Measurements from ENCODE around the gene C12orf50. TPM values are rescaled to one million over a fixed set of nuclear protein-coding genes. Genes with fewer than 3 reads are reported as not detected.
A peak's percentile ranks its signal among the peaks of the same experiment; 100 is the strongest.
"Not testable (repeated sequence)": the region's sequence is repeated elsewhere in the genome, so short reads cannot be mapped to it uniquely, and the experiment has no call there.

The C12orf50 gene
- total RNA-seq, 1 donor from 2014 or later: under 0.01 TPM

DNA sequence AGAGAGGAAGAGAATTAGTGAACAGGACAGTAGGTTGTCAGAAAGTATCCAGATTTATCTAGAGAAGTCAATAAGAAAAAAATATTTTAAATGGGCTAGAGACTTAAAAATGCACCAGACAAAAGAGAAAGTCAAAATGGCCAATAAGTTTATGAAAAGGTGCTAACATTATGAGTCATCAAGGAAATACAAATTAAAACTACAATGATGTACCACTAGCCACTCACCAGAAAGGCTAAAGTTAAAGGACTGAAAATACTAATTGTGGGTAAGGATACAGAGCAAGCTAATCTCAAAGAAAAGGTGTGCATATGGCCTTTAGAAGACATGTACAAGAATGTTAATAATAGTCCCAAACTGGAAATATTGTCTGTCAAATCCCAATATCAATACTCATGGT lies 37.7 kb downstream of the C12orf50 start:
- DNase-seq (ENCODE audit: low read depth in 2 of 2): no peak

DNA sequence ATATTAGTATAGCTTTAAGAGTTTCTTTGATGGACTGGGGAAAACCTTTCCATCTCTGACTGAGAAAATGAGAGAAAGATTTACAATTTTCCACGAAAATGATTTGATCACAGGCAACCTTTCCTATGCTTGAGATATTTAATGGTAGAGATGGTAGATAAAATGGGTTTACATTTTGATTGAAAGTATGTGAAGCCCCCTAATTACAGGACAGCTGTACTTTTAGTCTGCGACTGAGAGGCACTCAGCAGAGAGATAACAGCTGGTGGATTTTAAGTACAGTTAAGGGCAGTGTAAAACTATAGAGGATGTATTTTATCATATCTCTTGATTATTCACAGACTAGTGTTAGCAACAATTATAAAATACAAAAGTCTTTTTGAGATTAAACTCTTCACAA lies 40.7 kb downstream of the C12orf50 start:
- no peak for DNase-seq (ENCODE audit: low read depth in 2 of 2)

- no peak for DNase-seq (ENCODE audit: low read depth in 2 of 2)
Measured at GRCh38 chr12:87985069-87985675, 44.0 kb downstream of the C12orf50 start.

DNA sequence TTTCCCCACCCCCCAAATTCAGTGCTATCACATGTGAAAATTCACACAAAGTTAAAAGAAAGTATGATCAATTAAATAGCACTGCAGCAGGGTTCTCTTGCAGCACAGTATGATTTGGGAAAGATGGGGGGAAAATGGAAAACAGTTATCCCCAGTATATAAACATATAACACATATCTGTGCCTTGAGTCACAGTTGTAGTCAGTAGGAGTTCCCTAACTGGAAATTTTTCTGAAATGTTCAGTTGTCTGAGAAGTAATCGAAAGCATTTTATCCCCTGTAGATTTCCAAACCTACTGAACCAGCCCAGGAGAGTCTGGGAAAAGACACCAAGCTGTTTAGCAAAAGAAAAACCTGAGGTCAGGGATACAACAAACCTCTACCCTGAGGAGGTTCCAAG lies 47.0 kb downstream of the C12orf50 start:
- no peak for DNase-seq (ENCODE audit: low read depth in 2 of 2)

DNA sequence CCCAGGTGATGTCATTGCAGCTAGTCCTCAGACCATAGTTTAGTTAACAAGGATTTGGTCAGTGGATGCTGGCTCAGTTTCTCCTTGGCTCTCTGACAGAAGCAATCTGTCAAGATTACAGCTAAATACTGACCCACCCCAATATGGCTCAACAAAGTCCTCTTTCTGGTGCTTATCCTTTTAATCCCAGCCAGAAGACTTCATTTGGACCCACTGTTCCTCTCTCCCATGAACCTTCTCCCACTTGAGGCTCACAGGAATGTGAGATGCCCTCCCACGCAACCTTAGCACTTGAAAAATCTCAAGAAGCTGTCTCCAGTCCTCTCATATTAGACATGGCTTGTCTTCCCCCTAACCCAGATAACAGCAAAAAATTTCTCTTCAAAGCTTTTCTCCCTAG lies 47.7 kb downstream of the C12orf50 start:
- no peak for DNase-seq (ENCODE audit: low read depth in 2 of 2)

GRCh38 chr12:87975879-87976278 lies 53.3 kb downstream of the C12orf50 start:
- no peak for DNase-seq (ENCODE audit: low read depth in 2 of 2)

DNA sequence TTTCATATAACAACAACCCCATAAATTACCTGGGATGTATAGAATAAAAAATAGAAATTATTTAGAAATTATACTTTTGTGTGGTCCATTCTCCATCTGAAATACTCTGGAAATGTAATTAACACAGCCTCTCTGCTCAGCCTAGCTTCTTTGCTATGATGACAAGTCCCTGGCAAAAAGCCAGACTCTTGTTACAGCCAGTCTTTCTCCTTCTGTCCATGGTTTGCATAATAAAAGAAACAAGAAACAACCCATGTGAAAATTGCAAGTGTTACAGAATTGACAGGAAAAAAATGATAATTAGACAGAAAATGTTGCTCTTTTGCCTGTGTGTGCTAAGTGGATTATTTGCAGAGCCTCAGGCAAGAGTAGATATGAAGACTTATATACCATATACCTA lies 61.3 kb downstream of the C12orf50 start:
- DNase-seq (ENCODE audit: low read depth in 2 of 2): no peak

DNA sequence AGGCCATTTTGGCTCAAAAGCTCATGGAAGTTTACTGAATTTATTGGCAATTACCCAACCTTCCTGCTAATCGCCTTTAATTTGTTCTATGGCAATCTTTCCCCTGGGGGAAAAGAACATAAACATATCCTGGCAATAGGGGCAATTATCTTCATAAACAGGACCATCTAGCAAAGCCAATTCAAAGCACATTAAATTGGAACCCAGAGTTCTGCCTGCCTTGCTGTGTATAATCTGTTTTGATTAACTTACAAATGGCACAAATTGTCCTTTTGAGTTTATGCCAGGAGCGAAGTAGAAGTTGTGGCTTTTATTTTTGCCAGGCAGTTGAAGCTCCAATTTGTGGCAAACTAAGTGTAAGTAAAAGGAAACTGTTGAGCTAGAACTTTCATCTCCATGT lies 68.6 kb downstream of the C12orf50 start:
- DNase-seq (ENCODE audit: low read depth in 2 of 2): no peak

GRCh38 chr12:87954028-87954427 lies 75.2 kb downstream of the C12orf50 start:
- DNase-seq (ENCODE audit: low read depth in 2 of 2): not testable (repeated sequence)

DNA sequence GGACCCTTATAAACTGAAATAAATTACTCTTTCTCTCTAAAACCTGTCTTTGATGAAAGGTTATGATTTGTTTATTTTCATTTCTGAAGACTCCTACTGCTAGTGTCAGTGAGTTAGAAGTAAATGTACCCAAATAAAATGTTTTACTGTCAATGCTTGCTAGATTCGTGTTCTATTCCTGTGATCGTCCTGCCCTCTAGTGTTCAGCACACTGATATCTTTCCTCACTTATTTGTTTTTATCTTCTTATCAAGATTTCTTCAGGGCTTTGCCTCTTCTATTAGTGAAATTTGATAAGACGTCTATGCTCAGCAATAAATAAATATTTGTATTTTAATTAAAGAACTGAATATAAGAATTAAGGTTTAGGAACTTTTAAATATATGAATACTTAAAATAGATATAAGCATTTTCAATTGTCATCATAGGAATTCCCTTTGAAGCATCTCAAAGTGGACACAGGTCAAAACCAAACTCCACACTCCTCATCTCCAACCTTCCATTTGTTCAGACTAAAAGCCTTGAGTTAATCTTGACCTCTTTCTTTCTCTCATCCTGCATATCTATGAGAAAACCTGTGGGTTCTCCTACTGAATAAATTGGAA lies 75.8 kb downstream of the C12orf50 start:
- peak in 1 of 2 donors; percentile 40 for DNase-seq (ENCODE audit: low read depth in 2 of 2)

DNA sequence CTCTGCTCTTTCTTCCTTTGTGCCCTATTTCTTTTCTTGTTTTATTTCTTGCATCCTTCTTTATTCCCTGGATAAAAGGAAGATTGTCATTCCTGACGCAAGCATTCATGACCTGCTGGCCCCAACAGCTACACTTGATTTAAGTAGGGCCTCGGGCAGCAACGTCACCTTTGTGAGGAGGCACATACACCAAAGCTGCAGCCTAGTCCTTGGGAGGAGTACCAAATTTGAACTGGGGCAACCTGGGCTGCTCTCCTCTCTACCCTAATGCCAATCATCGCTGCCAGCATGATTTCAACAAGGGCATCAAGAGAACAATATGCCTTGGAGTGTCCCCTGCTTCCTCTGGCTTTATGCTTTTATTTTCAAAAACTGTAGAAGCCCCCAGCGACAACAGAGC lies 76.4 kb downstream of the C12orf50 start:
- DNase-seq (ENCODE audit: low read depth in 2 of 2): no peak

GRCh38 chr12:87952223-87952622 lies 77.0 kb downstream of the C12orf50 start:
- DNase-seq (ENCODE audit: low read depth in 2 of 2): no peak

- no peak for DNase-seq (ENCODE audit: low read depth in 2 of 2)
Measured at GRCh38 chr12:87943762-87944161, 85.4 kb downstream of the C12orf50 start.

DNA sequence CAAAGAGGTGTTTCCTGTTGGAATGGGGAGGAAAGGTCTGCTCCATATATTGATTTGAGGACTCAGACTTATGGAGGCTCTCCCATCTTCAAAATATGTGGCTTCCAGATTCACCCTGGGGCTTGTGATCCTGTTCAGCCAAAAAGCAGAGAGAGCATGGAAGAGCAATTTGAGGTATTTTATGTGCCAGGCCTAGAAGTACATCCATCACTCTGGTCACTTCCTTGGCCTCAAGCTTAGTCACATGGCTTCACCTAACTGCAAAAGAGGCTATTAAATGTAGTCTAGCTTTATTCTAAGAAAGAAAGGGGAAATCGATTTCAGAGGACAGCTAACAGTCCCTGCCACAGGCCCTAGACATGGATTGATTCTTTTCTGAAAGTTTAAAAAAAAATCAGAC lies 86.2 kb downstream of the C12orf50 start:
- DNase-seq (ENCODE audit: low read depth in 2 of 2): no peak

DNA sequence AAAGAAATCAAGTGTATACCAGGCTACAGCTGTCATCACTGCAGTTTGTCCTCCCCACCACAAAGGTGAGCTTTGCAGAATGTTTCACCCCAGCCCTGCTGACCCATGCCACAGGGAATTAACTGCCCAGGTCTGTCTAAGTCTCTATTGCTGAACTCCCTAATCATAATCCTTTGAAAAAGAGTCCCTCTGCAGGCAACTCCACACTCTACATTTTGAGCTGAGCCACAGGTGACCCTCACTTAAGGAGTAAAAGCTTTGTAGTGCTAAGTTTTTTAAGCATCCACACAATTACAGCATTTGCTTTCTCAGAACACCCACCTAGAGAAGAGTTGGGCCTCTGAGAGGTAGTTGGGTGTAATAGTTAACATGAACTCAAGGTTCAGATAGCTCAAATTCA lies 90.0 kb downstream of the C12orf50 start:
- DNase-seq (ENCODE audit: low read depth in 2 of 2): no peak

- DNase-seq (ENCODE audit: low read depth in 2 of 2): no peak
Measured at GRCh38 chr12:87935216-87935615, 94.0 kb downstream of the C12orf50 start.

DNA sequence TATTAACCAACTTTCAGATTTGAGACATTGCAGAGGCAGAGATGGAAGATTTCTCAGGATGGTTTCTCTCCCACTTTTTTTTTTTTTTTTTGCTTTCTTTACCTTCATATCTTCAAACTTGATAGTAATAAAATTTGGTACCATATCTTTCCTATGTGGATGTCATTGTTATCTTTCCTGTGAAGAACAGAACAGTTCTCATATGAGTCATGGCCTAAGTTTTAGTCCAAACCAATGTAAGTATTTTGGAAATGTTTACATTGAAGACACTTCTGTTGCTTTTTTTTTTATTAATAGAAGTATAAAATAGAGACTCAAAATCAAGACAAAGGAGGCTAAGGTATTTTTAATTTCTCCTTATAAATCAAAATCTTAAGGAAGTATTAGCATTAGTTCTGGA lies 95.2 kb downstream of the C12orf50 start:
- DNase-seq (ENCODE audit: low read depth in 2 of 2): no peak

GRCh38 chr12:87931812-87932211 lies 97.4 kb downstream of the C12orf50 start:
- DNase-seq (ENCODE audit: low read depth in 2 of 2): no peak

DNA sequence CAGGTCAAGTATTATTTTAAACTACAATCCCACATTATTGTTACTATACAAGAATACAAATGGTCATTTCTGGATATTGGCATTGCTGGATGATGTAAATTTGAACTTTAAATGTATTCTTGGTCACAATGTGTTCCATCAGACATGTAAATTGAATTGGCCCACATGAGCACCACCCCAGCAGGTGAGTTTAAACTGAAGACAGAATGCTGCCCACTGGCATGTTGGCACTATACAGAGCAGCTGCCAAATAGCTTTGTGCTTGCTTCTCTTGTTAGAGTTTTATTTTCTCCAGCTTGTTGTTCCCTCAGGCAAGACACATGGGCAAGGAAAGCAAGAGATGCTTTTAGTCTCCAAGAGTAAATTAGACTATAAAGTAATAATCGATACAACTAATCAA lies 98.6 kb downstream of the C12orf50 start:
- DNase-seq (ENCODE audit: low read depth in 2 of 2): no peak

Other genes starting within 250 kb of the C12orf50 start
- gene CEP290, start 112.7 kb upstream of the C12orf50 start, total RNA-seq: 2.8 and 6.2 TPM in 2 replicates
- gene TMTC3, start 112.9 kb upstream of the C12orf50 start, total RNA-seq: 19.7 and 20.4 TPM in 2 replicates

All from dermis microvascular lymphatic vessel endothelial cell (primary cell).